GM18499 (cell line): ENCODE measurements around the gene STPG3.

Experiments used
- ATAC-seq: cut with Tn5 transposase; IDR thresholded peaks from one replicate; pipeline ENCODE4 v1.9.1; 2021; ENCODE audit warnings: moderate number of reproducible peaks; ENCODE audit not compliant: insufficient read depth, unreplicated experiment

The STPG3 gene

DNA sequence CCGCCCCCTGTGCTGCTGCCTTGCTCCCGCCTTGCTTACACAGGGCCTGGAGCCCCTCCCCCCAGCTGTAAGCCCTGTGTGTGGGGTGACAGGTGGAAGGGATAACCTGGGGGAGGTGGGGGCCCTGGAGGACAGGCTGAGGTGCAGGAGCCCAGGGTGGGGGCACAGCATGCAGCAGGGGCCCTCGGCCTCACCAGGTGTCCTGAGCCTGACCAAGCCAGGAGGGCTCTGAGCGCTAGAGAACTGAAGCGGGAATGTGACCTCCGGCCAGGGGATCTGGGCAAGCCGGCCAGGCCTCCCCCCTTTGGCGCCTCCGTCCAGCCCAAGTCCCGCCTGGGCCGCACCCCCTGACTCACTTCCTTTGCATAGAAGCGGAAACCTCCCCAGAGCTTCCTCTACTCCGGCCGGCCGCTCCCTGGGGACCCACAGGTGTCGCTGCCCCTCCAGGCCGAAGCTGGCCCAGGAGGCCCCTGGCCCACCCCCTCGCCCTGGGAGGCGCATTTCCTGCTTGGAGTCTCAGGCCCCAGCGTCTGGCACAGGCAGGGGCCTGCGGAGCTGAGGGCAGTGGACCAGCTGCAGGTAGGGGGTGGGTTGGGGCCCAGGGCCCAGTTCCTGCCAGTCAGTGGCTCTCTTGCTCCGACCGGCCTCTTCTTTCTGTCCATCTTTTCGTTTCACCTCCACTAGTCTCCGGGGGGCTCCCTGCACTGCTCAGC lies 26.4 kb downstream of the STPG3 start, which contains the start of gene TOR4A:
Gene TOR4A, plus strand, starts transcription at position 398 of the 713 bp plus-strand sequence. CDS start 964 bp downstream, outside the sequence.
- no peak for ATAC-seq

GRCh38 chr9:137278061-137278701 lies 27.1 kb downstream of the STPG3 start:
- no peak for ATAC-seq

- no peak for ATAC-seq
Observed at GRCh38 chr9:137278721-137279711, 27.9 kb downstream of the STPG3 start.

GRCh38 chr9:137279741-137280473 lies 28.8 kb downstream of the STPG3 start:
- no peak for ATAC-seq

GRCh38 chr9:137280474-137281344 lies 29.6 kb downstream of the STPG3 start:
- ATAC-seq = no peak

- no peak for ATAC-seq
Observed at GRCh38 chr9:137281345-137282116, 30.4 kb downstream of the STPG3 start.

DNA sequence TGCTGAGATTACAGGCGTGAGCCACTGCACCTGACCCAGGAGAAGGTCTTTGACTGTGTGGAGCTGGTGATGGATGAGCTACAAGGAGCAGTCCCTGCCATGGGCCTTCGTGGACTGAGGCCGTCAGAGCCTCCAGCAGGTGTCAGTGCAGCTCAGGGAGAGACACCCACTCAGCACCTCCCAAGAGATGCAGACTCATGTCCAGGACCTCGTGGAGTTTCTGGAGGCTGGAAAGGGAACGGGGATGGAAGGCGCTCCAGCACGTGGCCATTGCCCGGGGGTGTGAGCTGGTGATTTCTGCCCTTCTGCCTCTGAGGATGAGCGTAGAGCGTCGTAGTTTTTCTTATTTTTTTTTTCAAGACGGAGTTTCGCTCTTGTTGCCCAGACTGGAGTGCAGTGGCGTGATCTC lies 35.9 kb downstream of the STPG3 start:
- ATAC-seq = no peak

DNA sequence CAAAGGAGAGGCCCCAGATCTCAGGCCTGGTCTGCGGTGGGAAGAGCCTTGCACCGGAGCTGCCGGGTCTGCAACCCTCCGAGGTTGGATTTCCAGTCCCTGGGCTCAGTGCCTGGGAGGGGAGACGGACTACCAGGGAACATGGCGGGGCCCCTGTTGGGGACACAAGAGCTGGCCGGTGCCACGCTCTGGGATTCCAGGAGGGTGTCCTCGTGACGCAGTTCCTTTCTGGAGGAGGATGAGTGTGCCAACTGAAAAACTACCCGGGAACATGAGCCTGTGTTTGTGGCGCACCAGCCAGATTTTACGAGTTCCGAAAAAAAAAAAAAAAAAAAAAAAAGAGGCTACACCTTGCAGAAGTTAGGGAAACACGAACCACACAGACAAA lies 42.0 kb downstream of the STPG3 start:
- ATAC-seq = no peak

DNA sequence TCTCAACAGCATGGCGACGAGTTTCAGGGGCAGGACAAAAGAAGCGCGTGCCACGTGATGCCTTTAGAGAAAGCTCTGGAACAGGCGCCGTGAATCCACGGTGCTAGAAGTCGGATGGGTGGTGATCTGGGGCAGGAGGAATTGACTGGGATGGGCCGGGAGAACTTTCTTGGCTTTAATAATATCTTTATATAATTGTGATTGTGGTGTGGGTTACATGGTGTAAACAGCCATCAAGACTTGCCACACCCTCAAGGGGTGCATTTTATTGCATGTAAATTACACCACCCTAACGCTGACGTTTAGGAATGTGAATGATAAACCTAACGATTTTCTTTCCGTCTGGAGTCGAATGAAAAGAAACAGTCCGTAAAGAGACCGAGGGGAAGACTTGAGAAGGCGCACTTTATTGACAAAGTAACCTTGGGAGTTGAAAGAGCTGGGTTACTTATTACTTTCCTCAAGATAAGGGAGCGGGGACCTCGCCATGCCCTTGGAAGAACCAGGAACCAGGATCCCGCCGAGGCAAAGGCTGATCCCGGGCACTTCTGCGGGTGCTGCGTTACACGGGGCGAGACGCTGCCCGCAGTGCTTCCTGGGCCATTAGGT lies 42.5 kb downstream of the STPG3 start:
- no peak for ATAC-seq

GRCh38 chr9:137294091-137294680 lies 43.1 kb downstream of the STPG3 start:
- ATAC-seq = no peak

DNA sequence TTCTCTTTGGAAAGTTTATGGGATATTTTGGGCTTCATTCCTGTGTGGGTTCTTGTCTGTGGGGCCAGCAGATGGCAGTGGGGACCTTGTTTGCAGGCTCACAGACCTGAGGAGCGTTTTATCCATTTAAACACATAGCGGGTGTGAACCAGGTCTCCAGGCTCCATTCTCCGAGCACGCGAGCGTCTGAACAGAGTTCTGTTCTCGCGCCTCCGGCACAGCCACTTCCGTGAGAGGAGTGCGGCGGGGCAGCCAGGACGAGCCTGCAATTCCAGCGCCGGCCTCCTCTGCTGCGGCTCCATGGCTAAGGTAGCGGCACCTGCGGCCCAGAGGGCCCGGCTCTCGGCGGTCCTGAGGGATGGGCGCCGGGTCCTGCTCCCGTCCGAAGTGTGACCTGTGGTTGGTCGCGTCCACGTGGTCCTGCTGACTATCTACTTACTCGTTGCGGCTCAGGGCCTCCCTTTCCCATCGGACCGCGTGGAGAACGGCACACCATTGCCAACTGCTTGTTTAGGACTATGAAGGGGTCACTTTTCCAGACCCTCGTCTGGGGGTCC lies 43.7 kb downstream of the STPG3 start:
- ATAC-seq = no peak

DNA sequence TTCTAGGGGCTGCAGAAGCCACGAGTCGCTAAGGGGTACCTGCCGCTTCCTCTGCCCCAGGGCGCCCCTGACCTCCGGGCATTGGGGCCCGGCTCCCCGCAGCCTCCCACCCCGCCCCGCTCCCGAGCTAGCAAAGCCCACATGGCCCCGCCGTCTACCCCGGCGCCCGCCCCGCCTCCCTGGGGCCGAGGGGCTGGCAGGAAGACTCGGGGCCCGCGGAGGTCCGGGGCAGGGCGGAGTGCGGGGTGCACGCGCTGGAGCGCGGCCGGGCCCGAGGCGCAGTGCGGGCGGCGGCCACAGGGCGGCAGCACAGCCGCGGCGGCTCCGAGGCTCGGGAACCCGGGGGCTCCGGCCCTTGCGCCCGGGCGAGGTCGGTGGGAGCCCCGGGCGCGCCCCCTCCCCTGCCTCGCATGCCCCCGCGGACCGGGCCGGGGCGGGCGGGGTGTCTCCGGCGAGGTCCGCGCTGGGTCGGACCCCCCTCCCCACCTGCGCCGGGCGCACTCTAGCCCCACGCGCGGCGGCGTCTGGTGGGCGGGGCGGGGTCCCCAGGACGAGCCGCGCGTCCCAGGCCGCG lies 44.2 kb downstream of the STPG3 start:
- no peak for ATAC-seq

DNA sequence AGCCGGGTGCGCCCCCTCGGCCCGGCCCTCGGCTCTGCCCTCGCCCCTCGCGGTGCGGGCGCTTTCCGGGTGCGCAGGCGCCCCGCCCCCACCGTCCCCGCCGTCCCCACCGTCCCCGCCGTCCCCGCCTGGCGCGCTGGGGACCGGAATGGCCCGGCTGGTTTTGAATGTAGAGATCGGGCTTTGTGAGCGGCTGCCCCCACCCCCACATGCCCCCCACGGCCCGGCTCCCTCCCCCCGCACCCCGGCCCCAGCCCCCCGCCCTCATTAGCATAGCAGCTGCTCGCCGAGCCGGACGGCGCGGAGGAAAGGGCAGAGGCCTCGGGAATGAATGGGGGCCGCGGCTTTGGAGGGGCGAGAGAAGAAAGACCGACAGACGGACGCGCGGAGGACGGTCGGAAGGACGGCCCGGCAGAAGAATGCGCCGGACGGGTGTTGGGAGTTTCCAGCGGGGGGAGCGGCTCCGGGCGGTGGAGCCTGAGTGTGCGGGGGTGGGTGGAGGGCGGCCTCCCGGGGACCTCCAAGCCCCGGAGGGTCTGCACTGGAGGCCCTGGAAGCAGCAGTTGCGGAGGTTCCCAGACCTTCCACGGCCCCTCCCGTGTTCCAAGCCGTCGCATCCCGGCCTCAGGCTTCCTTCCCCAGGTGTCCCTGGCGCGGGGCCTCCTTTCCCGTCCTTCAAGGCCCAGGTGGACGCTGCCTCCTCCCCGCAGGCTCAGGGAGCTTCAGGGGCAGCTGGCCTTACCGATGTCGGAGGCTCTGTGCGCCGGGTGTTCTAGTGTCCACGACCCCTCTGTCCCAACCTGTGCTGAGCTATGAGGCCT lies 45.0 kb downstream of the STPG3 start:
- no peak for ATAC-seq

- ATAC-seq = no peak
Observed at GRCh38 chr9:137296670-137297664, 45.9 kb downstream of the STPG3 start.

- ATAC-seq = no peak
Observed at GRCh38 chr9:137297966-137298365, 46.9 kb downstream of the STPG3 start.
